HL-60/S4 treated with phorbol 12-myristate 13-acetate at 8.2 ng/mL for 4 days and 3 days (cell line): Measurements from ENCODE around the gene RTL9.

Experiments
- in situ Hi-C: fragments of 300-500 bp; cut with MboI; formaldehyde crosslinking; loops from 2 replicates; pipeline ENCODE4 v1.15.0; 2022; ENCODE audit warnings: low sequenced_read_pairs

RTL9 gene

DNA sequence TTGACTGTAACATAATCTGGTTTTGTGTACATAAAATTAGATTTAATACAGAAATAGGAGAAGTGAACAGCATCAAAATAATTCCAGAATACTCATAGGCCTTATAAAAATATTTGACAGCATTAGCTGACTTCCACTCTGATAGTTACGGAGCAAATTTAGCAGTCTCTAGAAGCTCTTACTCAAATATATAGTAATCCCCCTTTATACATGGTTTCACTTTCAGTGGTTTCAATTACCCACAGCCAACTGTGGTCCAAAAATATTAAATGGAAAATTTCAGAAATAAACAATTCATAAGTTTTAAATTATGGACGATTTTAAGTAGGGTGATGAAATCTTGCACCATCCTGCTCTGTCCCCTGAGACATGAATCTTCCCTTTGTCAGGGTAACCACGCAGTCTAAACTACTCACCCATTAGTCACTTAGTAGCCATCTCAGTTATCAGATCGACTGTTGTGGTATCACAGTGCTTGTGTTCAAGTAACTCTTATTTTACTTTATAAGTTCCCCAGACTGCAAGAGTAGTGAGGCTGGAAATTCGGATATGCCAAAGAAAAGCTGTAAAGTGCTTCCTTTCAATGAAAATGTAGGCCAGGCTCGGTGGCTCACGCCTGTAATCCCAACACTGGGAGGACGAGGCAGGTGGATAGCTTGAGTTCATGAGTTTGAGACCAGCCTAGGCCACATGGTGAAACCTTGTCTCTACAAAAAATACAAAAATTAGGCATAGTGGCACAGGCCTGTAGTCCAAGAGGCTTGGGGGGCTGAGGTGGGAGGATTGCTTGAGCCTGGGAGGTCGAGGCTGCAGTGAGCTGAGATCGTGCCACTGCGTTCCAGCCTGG, 17.2 kb upstream of the RTL9 start:
- in situ Hi-C loops: no loop called here

DNA sequence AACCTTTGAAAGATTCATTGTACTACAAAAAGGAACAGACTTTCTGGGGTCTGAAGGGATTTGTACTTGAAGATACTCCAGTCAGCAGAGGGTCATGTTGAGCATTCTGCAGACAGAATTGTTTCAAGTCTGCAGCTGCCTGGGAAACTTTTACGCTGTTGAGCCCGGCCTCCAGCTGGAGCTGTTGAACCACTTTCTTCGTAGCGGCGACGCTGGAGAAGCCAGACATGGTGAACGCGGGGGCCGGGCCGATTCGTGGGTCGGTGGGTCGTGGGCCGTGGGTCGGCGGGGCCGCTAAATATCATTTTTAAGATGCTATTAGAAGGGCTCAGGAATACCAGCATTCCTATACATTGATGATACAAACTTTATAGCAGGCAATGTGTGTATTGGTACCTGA, 12.0 kb upstream of the RTL9 start:
- in situ Hi-C loops: no loop called here

DNA sequence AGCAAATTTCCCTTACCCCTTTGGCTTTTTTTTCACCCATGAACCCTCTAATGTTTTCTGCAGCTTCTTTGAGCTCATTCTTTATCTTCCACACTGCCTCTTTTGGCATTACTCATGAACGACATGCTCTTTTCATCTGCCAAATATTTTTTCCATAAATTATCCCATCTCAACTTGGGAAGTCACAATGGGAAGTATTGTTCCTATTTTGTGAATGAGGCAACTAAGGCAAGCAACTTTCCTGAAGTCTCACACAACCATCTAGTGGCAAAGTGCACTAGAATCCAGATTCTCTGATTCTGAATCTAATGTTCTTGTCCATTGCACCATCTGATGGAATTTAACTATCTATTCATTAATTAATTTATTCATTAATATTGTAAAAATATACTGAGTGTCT, 625 bp downstream of the RTL9 start:
- in situ Hi-C loops: no loop called here

DNA sequence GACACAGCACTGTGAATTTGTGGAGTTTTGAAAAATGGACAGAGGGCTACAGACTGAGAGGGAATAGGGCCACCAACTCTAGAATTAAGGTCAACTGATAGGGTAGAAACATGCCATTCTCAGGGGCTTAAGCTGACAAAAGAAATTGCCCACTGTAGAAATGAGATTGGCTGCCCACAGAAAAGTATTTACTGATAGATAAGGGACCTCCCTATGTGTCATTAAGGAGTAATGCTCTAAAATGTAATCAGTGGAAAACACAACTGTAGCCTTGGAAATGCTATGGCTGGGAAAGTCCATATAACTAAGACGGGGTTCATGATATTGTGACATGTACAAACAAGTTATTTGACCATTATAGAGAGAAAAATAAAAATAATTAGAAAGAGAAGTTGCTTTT, 4.6 kb downstream of the RTL9 start:
- in situ Hi-C loops: no loop called here

DNA sequence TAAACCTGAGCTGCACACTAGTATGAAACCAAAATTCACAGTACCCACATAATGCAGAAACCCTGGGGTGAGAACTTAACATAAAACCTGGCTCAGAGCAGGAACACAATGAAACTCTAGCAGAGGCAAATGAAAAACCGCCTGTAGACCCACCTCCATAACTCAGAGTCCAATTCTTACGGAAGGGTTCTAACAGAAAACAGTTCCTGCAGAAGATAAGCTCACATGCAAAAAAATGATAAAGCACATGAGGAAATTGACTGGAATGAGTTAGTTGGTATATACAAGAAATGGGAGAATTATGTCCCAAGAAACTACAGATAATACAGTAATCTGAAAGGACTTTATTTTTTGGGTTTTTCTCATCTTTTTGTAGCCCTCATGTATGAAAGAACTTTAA, 14.7 kb downstream of the RTL9 start:
- in situ Hi-C loops: no loop called here

DNA sequence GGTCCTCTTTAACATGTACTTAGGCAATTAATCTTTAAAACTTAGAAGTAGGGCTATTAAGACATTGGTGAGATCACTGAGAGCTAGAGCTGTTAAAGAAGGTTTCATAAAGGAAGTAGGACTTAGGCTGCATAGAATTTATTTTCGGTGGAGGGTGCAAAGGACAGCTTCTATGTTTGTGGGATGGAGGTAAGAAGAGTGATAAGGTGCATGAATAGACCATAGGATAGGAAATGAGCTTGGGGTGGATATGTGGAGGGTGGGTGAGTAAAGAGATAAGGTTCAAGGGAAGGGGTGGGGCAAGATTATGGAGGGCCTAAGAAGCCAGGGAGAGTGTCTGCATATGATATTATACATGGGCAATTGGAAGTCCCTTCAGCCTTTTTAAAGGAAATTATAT, 15.9 kb downstream of the RTL9 start:
- in situ Hi-C loops: no loop called here

DNA sequence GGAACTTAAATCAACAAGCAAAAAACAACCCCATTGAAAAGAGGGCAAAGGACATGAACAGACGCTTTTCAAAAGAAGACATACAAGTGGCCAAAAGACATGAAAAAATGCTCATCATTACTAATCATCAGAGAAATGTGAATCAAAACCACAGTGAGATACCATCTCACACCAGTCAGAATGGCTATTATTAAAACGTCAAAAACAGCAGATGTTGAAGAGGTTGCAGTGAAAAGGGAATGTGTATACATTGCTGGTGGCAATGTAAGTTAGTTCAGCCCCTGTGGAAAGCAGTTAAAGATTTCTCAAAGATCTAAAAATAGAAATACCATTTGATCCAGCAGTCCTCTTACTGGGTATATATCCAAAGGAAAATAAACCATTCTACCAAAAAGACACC, 22.6 kb downstream of the RTL9 start:
- in situ Hi-C loops: no loop called here

DNA sequence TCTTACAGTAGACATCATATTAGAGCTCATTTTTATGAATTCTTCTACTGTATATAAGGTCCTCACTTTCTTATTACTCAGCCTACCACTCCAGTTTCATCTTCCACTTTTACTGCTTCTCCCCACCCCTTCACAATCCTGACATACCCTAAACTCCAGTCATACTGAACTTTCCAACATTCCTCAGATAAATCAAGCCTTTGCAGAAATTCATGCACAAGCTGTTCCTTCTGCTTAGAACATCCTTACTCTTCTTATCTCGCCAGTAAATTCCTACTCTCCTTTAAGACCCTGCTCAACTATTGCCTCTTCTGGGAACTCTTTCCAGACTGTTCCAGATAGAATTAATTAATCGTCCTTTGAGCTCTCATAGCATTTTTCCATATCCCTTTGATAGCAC, 24.8 kb downstream of the RTL9 start:
- in situ Hi-C loops: no loop called here

DNA sequence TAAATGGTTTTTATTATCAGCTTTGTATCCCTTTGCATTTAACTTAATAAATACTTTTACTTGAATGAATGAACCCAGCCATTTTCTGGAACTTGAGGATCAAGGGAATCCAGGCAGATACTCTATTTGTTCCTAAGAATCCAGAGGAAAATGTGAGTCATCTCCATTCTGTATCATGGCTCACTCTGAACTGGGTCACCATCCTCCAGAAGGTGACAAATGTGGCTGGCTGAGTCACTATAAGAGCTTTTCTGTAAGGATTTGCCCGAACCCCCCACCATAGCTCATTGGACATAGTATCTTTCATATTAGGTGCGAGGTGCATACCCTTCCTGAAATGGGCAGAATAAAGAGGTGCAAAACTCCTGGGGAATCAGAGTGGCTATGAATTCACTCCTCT, 25.8 kb downstream of the RTL9 start:
- in situ Hi-C loops: no loop called here

DNA sequence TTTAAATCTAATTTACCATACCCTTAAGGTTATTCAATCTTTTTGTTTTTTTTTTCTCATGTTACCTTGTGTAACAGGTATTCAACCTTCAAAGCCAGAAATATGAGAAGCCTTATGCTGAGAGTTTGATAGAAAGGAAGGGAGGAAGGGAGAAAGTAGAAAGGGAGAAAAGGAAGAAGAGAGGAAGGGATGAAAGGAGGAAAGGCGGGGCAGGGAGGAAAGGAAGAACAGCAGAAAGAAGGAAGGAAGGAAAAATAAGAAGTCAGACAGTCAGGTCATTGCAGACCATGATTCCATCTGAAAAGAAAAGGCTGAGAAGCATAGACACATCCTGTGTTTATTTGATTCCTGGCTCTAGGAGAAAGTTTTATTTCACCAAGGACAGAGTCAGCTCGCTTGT, 30.9 kb downstream of the RTL9 start:
- in situ Hi-C loops: no loop called here

DNA sequence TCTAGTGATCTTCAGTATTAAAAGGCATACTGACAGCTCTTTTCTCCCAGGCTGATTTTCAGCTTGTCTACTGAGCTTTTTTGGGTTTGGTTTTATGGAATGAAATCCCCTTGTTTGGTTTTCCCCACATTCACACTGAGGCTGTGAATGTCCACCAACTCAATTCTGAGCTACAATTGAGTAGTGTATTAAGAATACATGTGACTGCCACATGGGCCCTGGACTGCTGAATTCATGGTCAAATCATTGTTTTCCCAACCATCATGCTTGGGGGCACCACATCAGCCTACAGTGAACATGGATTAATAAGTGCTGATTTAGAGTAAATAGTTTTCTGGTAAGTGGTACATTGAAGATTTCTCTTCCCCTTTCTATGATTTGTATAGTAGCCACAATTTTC, 32.4 kb downstream of the RTL9 start:
- in situ Hi-C loops: no loop called here

DNA sequence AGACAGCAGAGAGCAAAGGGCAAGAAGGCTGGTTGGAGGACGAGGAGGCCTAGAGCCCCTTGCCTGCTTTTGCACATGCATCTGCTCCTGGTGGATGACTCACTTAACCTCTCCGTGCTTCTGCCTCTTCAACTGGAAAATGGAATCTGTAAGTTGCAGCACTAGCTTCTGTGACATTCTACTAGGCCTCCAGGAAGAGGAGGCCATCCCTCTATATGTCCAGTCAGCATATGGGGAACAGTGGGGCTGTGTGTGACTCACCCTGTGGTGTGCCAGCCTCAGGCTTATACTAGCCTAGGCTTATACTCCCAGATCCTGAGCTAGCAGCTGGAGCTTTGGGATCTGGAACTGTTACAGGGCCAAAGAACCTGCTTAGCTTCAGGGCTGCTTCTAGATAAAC, 36.0 kb downstream of the RTL9 start:
- in situ Hi-C loops: no loop called here

DNA sequence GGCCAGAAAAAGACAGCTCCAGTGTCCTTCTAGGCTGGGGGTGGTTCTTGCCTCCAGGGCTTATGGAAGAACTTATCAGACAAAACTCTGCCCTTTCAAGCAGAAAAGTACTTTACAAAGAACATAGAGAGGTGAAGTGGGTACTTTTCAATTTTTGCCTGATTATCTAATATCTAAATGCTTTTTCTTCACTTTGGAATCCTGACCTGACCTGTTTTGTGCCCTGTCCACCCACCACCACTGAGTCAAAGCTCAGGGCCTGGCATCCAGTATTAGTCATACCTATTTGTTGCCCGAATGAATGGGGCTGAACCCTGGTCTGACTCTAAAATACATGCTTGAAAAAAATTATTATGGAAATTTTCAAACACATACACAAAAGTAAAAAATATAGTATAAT, 37.2 kb downstream of the RTL9 start:
- in situ Hi-C loops: no loop called here

DNA sequence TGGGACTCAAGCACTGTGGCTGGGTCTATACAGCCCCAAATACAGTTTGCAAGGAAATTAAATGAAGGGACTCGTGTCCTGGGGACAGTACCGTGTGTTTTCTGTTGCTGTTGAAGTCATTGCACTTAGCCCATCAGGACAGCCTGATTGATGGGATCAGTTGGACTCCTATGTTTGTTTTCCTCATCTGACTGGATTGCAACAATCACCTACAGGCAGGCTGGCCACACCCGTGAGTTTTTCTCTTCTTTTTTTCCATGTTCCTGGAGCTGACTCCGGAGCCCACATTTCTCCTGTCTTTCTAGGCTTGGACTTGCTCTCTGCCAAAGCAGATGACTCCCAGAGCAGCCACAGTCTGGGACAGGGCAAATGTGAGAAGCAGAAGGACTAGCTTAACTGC, 38.1 kb downstream of the RTL9 start:
- in situ Hi-C loops: no loop called here

DNA sequence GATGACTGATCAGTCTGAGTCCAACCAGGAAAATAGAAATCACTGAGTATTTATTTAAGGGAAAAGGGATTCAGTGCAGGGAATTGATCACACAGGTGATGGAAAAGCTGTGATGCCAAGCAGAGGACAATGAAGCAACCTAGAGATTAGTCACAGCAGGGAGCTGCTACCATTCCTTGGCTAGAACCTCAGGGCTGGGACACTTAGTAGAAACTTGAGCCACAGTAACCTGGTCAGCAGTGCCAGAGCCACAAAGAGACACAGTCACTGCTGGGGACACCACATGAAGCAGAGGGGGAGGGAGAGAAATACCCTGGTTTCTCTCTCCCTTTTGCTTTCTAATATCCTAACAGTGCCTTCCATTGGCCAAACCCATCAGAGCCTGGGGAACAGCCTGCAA, 38.7 kb downstream of the RTL9 start:
- in situ Hi-C loops: no loop called here

DNA sequence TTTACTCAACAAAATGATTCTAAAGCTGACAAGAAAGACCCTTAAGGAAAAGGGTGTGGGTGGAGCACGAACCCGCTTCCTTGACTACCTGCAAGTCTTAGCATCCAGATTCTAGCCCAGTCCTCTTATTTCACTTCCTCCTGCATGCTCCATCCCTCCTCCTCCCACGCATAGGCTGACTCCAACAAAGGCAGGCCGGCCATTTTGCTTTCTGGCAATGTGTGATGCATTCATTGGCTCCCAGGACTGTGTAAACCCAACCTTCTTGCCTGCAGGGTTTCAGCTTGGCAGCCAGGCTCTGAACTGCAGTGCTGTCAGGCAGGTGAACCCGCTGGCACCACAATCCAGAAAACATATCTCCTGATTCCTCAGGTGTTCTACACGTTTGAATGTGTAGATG, 39.3 kb downstream of the RTL9 start:
- in situ Hi-C loops: no loop called here

DNA sequence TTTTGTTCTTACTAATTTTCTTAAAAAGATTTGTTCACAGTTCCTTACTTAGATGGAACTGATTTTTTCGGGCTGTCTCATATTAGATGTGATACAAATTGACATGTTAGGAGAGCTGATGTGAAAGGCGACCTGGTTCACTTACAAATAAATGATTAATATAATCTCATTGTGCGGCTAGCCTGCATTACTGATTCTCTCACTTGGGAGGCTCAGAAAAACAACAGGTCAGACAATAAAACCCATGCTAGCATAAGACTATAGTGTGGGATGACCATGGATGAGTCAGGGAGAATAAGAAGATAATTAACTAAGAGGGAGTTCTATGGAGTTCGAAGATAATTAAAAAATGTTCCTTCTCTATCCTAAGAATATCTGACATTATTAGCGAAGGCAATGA, 40.8 kb downstream of the RTL9 start:
- in situ Hi-C loops: no loop called here

DNA sequence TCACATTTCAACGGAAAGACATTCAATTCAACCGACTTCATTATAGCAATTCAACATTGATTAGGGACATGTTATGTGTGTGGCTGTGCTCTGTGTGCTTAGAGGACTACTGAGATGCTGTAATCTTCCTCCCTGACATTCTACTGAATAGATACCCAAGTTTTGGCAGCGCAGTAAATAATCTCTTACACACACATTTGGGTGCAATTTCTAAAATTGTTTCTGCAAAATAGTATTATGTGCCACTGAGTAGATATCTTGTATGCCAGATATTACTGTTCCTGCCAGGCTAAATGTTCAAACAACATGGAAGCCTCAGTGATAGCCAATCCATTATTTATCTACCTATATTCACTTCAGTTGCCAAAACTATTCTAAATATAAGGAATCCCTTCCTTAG, 41.3 kb downstream of the RTL9 start:
- in situ Hi-C loops: loop anchor here (10.0 to 25.0 kb wide), 2 partner anchors 235 to 463 kb away; no protein-coding TSS in a partner anchor

DNA sequence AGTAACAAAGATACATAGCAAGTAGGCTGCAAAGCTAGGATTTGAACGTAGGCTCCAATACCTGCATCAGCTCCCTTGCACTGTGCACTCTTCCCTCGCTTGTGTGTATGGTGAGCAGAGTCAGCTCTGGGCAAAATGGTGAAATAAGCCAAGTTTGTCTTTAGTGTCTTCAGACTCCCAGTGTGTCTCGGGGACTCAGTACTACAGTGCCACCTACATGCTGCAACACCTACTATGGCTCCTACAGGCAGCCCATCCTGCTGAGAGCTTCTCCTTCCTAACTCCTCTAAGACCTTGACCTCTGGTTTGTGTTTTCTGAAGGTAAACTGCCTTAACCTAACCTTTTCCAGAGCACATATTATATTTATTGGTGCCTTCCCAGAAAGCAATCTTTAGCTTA, 42.5 kb downstream of the RTL9 start:
- in situ Hi-C loops: loop anchor here (10.0 to 25.0 kb wide), 2 partner anchors 236 to 464 kb away; no protein-coding TSS in a partner anchor

DNA sequence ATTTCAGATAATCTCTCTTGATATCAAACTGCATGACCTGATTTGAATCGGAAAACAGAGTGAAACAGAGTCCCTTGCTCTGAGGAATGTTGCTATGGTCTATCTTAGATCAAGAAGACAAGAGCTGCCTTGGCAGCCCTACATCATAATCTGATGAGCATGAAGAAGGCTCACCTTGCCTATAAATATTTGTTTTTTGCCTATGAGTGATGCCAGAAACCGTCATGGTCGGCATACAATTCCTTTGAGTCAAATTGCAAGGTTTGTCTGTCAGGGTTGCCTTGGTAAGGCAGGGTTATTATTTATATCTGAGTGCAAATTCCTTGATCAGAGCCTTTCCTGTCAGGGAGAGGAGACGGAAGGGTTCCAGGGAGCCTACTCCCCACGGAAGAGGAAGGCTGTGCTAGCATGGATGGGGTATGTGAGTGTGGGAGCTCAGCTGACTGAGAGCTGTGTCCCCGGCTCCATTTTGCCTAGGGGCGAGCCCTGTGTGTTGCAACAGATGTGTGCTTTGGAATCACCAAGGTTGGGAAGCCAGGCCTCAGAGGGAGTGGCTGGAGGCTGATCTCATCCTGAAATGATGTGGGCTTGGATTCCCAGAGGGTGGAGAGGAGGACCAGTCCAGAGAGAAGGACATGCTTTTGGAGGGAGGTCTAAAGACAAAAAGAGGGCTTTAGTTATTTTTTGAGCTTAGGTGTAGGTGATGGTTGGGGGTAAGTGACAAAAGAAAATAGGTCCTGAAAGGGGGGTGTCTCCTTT, 43.6 kb downstream of the RTL9 start:
- in situ Hi-C loops: loop anchor here (10.0 to 25.0 kb wide), 2 partner anchors 237 to 465 kb away; no protein-coding TSS in a partner anchor

DNA sequence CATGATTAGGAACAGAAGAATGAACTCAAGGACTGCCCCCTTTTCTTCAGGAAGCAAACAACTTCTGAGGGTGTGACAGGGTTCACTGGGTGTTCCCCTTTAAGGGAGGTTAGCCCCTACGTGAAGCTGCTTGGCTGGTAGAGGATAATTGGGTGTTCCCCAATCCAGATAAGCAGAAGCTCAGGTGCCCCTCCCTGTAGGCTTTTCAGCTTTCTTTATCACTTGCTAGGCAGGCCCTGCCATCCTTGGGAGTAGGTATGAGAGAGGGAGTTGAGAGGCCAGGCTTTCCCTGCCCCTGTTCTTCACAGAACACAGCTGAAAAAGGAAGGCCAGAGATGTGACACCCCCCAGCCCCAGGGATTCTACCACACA, 44.2 kb downstream of the RTL9 start:
- in situ Hi-C loops: loop anchor here (10.0 to 25.0 kb wide), 2 partner anchors 238 to 466 kb away; no protein-coding TSS in a partner anchor
